Measurements from ENCODE around the gene NLN.

The NLN gene

GRCh38 chr5:65808251-65808741 lies 86.3 kb downstream of the NLN start:
- Histone ChIP-seq H3K79me2 (ENCODE audit: low read length) (no peaks in the 10 kb centered on the region), H3K9me3 (replicated peaks; ENCODE audit: insufficient read depth, low read length) (no peaks in the 10 kb centered on the region), H3K27me3 (replicated peaks; ENCODE audit: insufficient read depth, low read length) (no peaks in the 10 kb centered on the region), H3F3A (ENCODE audit: insufficient read depth, low read length) (no peaks in the 10 kb centered on the region), H4K20me1 (ENCODE audit: insufficient read depth, low read length) (no peaks in the 10 kb centered on the region), H3K27ac (ENCODE audit: low read length) (no peak overlapping the region), H3K9ac (ENCODE audit: low read length) (no peak overlapping the region), H3K36me3 (replicated peaks; ENCODE audit: insufficient read depth, low read length) (no peaks in the 10 kb centered on the region), H2AFZ (ENCODE audit: low read length) (no peak overlapping the region), H3K4me1 (ENCODE audit: low read length) (peaks cover 18% of the 10 kb centered on the region), H3K4me3 (ENCODE audit: low read length) (no peak overlapping the region), H3K9me2 (replicated peaks; ENCODE audit: insufficient read depth, low read length) (no peaks in the 10 kb centered on the region), H3K4me2 (ENCODE audit: low read depth, low read length) (no peak overlapping the region)
- TF ChIP-seq, protein P1, sequence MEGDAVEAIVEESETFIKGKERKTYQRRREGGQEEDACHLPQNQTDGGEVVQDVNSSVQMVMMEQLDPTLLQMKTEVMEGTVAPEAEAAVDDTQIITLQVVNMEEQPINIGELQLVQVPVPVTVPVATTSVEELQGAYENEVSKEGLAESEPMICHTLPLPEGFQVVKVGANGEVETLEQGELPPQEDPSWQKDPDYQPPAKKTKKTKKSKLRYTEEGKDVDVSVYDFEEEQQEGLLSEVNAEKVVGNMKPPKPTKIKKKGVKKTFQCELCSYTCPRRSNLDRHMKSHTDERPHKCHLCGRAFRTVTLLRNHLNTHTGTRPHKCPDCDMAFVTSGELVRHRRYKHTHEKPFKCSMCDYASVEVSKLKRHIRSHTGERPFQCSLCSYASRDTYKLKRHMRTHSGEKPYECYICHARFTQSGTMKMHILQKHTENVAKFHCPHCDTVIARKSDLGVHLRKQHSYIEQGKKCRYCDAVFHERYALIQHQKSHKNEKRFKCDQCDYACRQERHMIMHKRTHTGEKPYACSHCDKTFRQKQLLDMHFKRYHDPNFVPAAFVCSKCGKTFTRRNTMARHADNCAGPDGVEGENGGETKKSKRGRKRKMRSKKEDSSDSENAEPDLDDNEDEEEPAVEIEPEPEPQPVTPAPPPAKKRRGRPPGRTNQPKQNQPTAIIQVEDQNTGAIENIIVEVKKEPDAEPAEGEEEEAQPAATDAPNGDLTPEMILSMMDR (IDR thresholded peaks at IDR 0.05; ENCODE audit: low read length) = no peak
- TF ChIP-seq EZH2 (optimal IDR thresholded peaks at IDR 0.05; ENCODE audit: low read depth, low read length) = no peak
- TF ChIP-seq EZH2phosphoT487 (IDR thresholded peaks at IDR 0.05; ENCODE audit: low read length) = no peak
- DNase-seq = no peak

DNA sequence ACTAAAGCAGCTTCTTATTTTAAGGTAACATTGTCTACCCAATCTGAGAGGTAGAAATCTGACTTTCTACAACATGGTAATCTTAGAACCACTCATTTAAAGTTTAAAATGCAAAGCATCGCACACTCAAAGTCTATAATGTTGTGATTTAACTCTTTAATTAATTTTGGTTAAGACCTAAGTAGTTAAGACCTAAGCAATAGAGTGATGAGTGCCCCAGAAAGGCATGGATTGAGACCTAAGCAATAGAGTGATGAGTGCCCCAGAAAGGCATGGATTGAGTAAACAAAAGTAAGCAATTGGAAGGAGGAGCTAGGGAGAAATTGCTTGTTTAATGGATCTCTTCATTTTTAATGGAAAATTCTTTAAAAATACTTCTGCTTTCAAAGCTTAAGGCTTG lies 86.8 kb downstream of the NLN start:
- no peak overlapping the region for H3K9ac ChIP-seq (ENCODE audit: low read length)
- no peaks in the 10 kb centered on the region for H3K79me2 ChIP-seq (ENCODE audit: low read length)
- H3K36me3 ChIP-seq (replicated peaks; ENCODE audit: insufficient read depth, low read length) = no peaks in the 10 kb centered on the region
- H3K4me1 ChIP-seq (ENCODE audit: low read length) = peaks cover 13% of the 10 kb centered on the region; the same call in 1 of the 2 replicates
- no peak overlapping the region for H3K4me2 ChIP-seq (ENCODE audit: low read depth, low read length)
- no peaks in the 10 kb centered on the region for H4K20me1 ChIP-seq (ENCODE audit: insufficient read depth, low read length)
- TF ChIP-seq EZH2 (optimal IDR thresholded peaks at IDR 0.05; ENCODE audit: low read depth, low read length) (no peak), EZH2phosphoT487 (IDR thresholded peaks at IDR 0.05; ENCODE audit: low read length) (no peak)
- TF ChIP-seq, protein P1 (IDR thresholded peaks at IDR 0.05; ENCODE audit: low read length) = no peak
- no peak overlapping the region for H3K27ac ChIP-seq (ENCODE audit: low read length)
- no peak overlapping the region for H3K4me3 ChIP-seq (ENCODE audit: low read length)
- DNase-seq = no peak
- H2AFZ ChIP-seq (ENCODE audit: low read length) = no peak overlapping the region
- H3K9me3 ChIP-seq (replicated peaks; ENCODE audit: insufficient read depth, low read length) = no peaks in the 10 kb centered on the region
- no peaks in the 10 kb centered on the region for H3F3A ChIP-seq (ENCODE audit: insufficient read depth, low read length)
- H3K9me2 ChIP-seq (replicated peaks; ENCODE audit: insufficient read depth, low read length) = no peaks in the 10 kb centered on the region
- no peaks in the 10 kb centered on the region for H3K27me3 ChIP-seq (replicated peaks; ENCODE audit: insufficient read depth, low read length)

- Histone ChIP-seq H2AFZ (ENCODE audit: low read length) (no peak overlapping the region), H3K9me2 (replicated peaks; ENCODE audit: insufficient read depth, low read length) (no peaks in the 10 kb centered on the region), H3K4me2 (ENCODE audit: low read depth, low read length) (no peak overlapping the region), H3K27ac (ENCODE audit: low read length) (no peak overlapping the region), H3K27me3 (replicated peaks; ENCODE audit: insufficient read depth, low read length) (no peaks in the 10 kb centered on the region), H3K9me3 (replicated peaks; ENCODE audit: insufficient read depth, low read length) (no peaks in the 10 kb centered on the region), H3K4me3 (ENCODE audit: low read length) (no peak overlapping the region), H3F3A (ENCODE audit: insufficient read depth, low read length) (no peaks in the 10 kb centered on the region), H3K79me2 (ENCODE audit: low read length) (no peaks in the 10 kb centered on the region), H3K9ac (ENCODE audit: low read length) (no peak overlapping the region), H4K20me1 (ENCODE audit: insufficient read depth, low read length) (no peaks in the 10 kb centered on the region), H3K36me3 (replicated peaks; ENCODE audit: insufficient read depth, low read length) (no peaks in the 10 kb centered on the region), H3K4me1 (ENCODE audit: low read length) (peaks cover 12% of the 10 kb centered on the region; the same call in 1 of the 2 replicates)
- no peak for DNase-seq
- TF ChIP-seq, protein P1 (IDR thresholded peaks at IDR 0.05; ENCODE audit: low read length) = no peak
- TF ChIP-seq EZH2phosphoT487 (IDR thresholded peaks at IDR 0.05; ENCODE audit: low read length) (no peak), EZH2 (optimal IDR thresholded peaks at IDR 0.05; ENCODE audit: low read depth, low read length) (no peak)
Observed at GRCh38 chr5:65809817-65810531, 88.0 kb downstream of the NLN start.
